Astrocyte (in vitro differentiated cells and primary cell): ENCODE results near the gene CD33.

ENCODE experiments used
- CTCF ChIP-seq: IDR thresholded peaks from 2 replicates; pipeline ENCODE4 v1.5.1; 2011; ENCODE audit warnings: low read depth, mild to moderate bottlenecking, inconsistent platforms, low read length, moderate library complexity; ENCODE audit not compliant: insufficient read depth
- EZH2 ChIP-seq: IDR thresholded peaks from 2 replicates; pipeline ENCODE4 v1.6.1; 2012; ENCODE audit warnings: mild to moderate bottlenecking, low read length, inconsistent platforms; ENCODE audit not compliant: insufficient read depth

- no peak for TF ChIP-seq CTCF
- TF ChIP-seq EZH2, result no peak
Measured at GRCh38 chr19:51277112-51277511, 52.2 kb downstream of the CD33 start.
